Lower lobe of right lung (tissue), 2 donors: ENCODE results near the gene GET4. TPM values are rescaled to one million over a fixed set of nuclear protein-coding genes. Genes with fewer than 3 reads are reported as not detected.
A peak's percentile ranks its signal among the peaks of the same experiment; 100 is the strongest.

Experiments
- ATAC-seq, 2 donors: fragments of 200-7000 bp; cut with Tn5 transposase; one replicate each; pipeline ENCODE4 v1.9.1; 2020 to 2022; ENCODE audit warnings: mild to moderate bottlenecking in 2 of 2, moderate library complexity in 2 of 2
- DNase-seq: peaks from one replicate; pipeline ENCODE4 v3.0.0-alpha.2; 2020
- H3K27ac ChIP-seq: fragments of 200-600 bp; one replicate; pipeline ENCODE4 v1.8.0; 2022
- H3K27me3 ChIP-seq: fragments of 200-600 bp; one replicate; pipeline ENCODE4 v1.8.0; 2022; ENCODE audit warnings: low read depth
- H3K36me3 ChIP-seq: fragments of 200-600 bp; one replicate; pipeline ENCODE4 v1.8.0; 2022; ENCODE audit warnings: mild to moderate bottlenecking
- H3K4me1 ChIP-seq: fragments of 200-600 bp; one replicate; pipeline ENCODE4 v1.8.0; 2022
- H3K4me3 ChIP-seq: fragments of 200-600 bp; one replicate; pipeline ENCODE4 v1.8.0; 2022; ENCODE audit warnings: mild to moderate bottlenecking
- H3K9me3 ChIP-seq: fragments of 200-600 bp; one replicate; pipeline ENCODE4 v1.8.0; 2022
- intact Hi-C: fragments of 100-400 bp; cut with DNase I; formaldehyde crosslinking; loops from one replicate; pipeline ENCODE4 v1.11.0; 2022
- total RNA-seq: library from RNA; stranded (reverse); fragmentation: NEBNext Ultra II Directional; extraction: Animal tissue kit (Norgen Biotek cat#: 25700); gene quantifications from one replicate; pipeline ENCODE4 v1.2.1, GENCODE V29; 2021
- TF ChIP-seq, protein P1 (sequence below): fragments of 200-600 bp; IDR thresholded peaks from one replicate; pipeline ENCODE4 v1.8.0; 2022; ENCODE audit warnings: antibody characterized with exemption, mild to moderate bottlenecking
- donor health status: DM: no; HTN: yes; CAD: no; lungs with severe emphysema.

Gene GET4
- total RNA-seq, 1 donor from 2014 or later: 31.7 TPM

DNA sequence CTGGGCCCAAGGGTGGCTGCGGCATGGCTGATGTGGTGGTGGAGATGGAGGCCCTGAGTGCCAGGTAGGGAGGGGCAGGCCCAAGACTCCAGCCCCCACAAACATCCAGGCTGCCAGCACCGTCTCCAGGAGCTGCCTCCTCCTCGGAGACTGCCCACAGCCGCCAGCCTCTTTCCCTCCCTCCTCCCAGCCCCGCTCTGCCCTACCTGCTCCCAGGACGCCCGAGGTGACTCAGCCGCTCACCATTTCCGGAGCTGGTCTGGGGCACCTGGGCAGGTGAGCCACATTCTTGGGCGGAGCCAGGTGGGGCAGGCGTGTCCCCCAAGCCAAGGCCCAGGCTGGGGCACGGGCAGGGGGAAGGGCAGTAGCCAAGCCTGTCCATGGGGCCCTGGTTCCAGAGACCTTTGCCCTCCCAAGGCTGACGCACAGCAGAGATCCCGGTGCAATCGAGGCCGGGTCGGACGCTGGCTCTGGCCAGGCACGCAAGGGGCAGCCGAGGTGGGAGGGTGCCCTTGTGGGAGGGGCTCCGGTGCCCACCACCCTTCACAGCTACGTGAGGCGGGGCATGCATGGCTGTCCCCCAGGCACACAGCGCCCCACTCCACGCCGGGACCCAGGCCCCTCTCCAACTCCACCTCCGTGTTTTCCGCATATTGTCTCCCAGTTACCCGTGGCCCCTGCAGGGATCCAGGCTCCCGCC is 69.4 kb downstream of the GET4 start:
- H3K27ac ChIP-seq: peak overlapping the region; percentile 88

More for the DNA sequence above, 69.4 kb downstream of the GET4 start:
- no peaks in the 10 kb centered on the region for H3K9me3 ChIP-seq
- ATAC-seq (peak; percentile 97 to 98), DNase-seq (peak; percentile 93)
- no peaks in the 10 kb centered on the region for H3K36me3 ChIP-seq
- H3K4me3 ChIP-seq: peak overlapping the region; percentile 52
- H3K4me1 ChIP-seq: peaks cover 7% of the 10 kb centered on the region
- H3K27me3 ChIP-seq: no peaks in the 10 kb centered on the region
- TF ChIP-seq, protein P1, sequence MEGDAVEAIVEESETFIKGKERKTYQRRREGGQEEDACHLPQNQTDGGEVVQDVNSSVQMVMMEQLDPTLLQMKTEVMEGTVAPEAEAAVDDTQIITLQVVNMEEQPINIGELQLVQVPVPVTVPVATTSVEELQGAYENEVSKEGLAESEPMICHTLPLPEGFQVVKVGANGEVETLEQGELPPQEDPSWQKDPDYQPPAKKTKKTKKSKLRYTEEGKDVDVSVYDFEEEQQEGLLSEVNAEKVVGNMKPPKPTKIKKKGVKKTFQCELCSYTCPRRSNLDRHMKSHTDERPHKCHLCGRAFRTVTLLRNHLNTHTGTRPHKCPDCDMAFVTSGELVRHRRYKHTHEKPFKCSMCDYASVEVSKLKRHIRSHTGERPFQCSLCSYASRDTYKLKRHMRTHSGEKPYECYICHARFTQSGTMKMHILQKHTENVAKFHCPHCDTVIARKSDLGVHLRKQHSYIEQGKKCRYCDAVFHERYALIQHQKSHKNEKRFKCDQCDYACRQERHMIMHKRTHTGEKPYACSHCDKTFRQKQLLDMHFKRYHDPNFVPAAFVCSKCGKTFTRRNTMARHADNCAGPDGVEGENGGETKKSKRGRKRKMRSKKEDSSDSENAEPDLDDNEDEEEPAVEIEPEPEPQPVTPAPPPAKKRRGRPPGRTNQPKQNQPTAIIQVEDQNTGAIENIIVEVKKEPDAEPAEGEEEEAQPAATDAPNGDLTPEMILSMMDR: no peak
- intact Hi-C loops: no loop called here

Other genes starting within 250 kb of the GET4 start
- 22.4 TPM for gene DNAAF5, start 149.9 kb upstream of the GET4 start, total RNA-seq
- 16.8 TPM for gene PRKAR1B, start 149.3 kb upstream of the GET4 start, total RNA-seq
- 111 TPM for gene SUN1, start 44.1 kb upstream of the GET4 start, total RNA-seq
- 33.9 TPM for gene ADAP1, start 78.1 kb downstream of the GET4 start, total RNA-seq
- gene COX19, start 99.0 kb downstream of the GET4 start, total RNA-seq: 12.9 TPM
- gene CYP2W1, start 106.6 kb downstream of the GET4 start, total RNA-seq: not detected
- 44.8 TPM for gene GPR146, start 168.0 kb downstream of the GET4 start, total RNA-seq
- 26.0 TPM for gene GPER1, start 211.6 kb downstream of the GET4 start, total RNA-seq